ENCODE results near the gene TINCR.
"Not testable (repeated sequence)": the region's sequence is repeated elsewhere in the genome, so short reads cannot be mapped to it uniquely, and the experiment has no call there.

TINCR gene

GRCh38 chr19:5567360-5567969, at the start of gene TINCR:
TINCR (minus strand) TSS chr19:5567953.
- DNase-seq = no peak

- no peak for DNase-seq
Observed at GRCh38 chr19:5617080-5617479, 49.3 kb upstream of the TINCR start.

- no peak for DNase-seq
Observed at GRCh38 chr19:5615756-5616327, 48.1 kb upstream of the TINCR start.

- no peak for DNase-seq
Observed at GRCh38 chr19:5612891-5613865, 45.4 kb upstream of the TINCR start.

GRCh38 chr19:5609881-5610448, 42.2 kb upstream of the TINCR start:
- DNase-seq = no peak

GRCh38 chr19:5608766-5609165, 41.0 kb upstream of the TINCR start:
- not testable (repeated sequence) for DNase-seq

GRCh38 chr19:5608291-5608690, 40.5 kb upstream of the TINCR start:
- DNase-seq = no peak

GRCh38 chr19:5607318-5608275, 39.8 kb upstream of the TINCR start:
- no peak for DNase-seq

- no peak for DNase-seq
Observed at GRCh38 chr19:5605362-5605761, 37.6 kb upstream of the TINCR start.

GRCh38 chr19:5603626-5604025, 35.9 kb upstream of the TINCR start:
- DNase-seq = no peak

- no peak for DNase-seq
Observed at GRCh38 chr19:5600797-5601196, 33.0 kb upstream of the TINCR start.

GRCh38 chr19:5595745-5596144, 28.0 kb upstream of the TINCR start:
- DNase-seq = no peak

GRCh38 chr19:5595129-5595528, 27.4 kb upstream of the TINCR start:
- DNase-seq = no peak

GRCh38 chr19:5594521-5594950, 26.8 kb upstream of the TINCR start:
- no peak for DNase-seq

- peak; percentile 50 for DNase-seq
Observed at GRCh38 chr19:5593343-5594255, 25.8 kb upstream of the TINCR start.

GRCh38 chr19:5592531-5593342, 25.0 kb upstream of the TINCR start:
- DNase-seq = no peak

- no peak for DNase-seq
Observed at GRCh38 chr19:5591476-5591875, 23.7 kb upstream of the TINCR start.

- no peak for DNase-seq
Observed at GRCh38 chr19:5590865-5591154, 23.1 kb upstream of the TINCR start.

- no peak for DNase-seq
Observed at GRCh38 chr19:5590151-5590864, 22.6 kb upstream of the TINCR start.

Data from retina (tissue), 1 donor.